Activated CD4-positive, alpha-beta T cell treated with anti-CD3 and anti-CD28 coated beads, Interleukin-2, amount 10 ng/mL, durations not matched to agents 24 days and 14 days (primary cell): Measurements from ENCODE around the gene TFG. TPM values are rescaled to one million over a fixed set of nuclear protein-coding genes. Genes with fewer than 3 reads are reported as not detected.
"Not testable (repeated sequence)": the region's sequence is repeated elsewhere in the genome, so short reads cannot be mapped to it uniquely, and the experiment has no call there.

Experiments used
- DNase-seq: peaks from one replicate; pipeline ENCODE4 v3.0.0; 2022
- H3K27ac Mint-ChIP-seq: one replicate; pipeline ENCODE4 v1.8.0; 2022; ENCODE audit warnings: mild to moderate bottlenecking, mixed read lengths
- H3K27me3 Mint-ChIP-seq: one replicate; pipeline ENCODE4 v1.8.0; 2022; ENCODE audit warnings: mixed read lengths
- H3K36me3 Mint-ChIP-seq: one replicate; pipeline ENCODE4 v1.8.0; 2022; ENCODE audit warnings: low read depth, mild to moderate bottlenecking, mixed read lengths
- H3K4me1 Mint-ChIP-seq: one replicate; pipeline ENCODE4 v1.8.0; 2021; ENCODE audit warnings: mixed read lengths
- H3K4me3 Mint-ChIP-seq: one replicate; pipeline ENCODE4 v1.8.0; 2022; ENCODE audit warnings: mild to moderate bottlenecking, moderate library complexity, mixed read lengths
- H3K9me3 Mint-ChIP-seq: one replicate; pipeline ENCODE4 v1.8.0; 2021; ENCODE audit warnings: mixed read lengths
- intact Hi-C: fragments of 100-400 bp; cut with micrococcal nuclease; formaldehyde crosslinking; loops from one replicate; pipeline ENCODE4 v1.15.1; 2023
- total RNA-seq: library from RNA; stranded (reverse); gene quantifications from 2 replicates; pipeline ENCODE4 v1.2.3, GENCODE V29; 2022

Gene TFG
- 71.5 and 72.2 TPM in 2 replicates for total RNA-seq

DNA sequence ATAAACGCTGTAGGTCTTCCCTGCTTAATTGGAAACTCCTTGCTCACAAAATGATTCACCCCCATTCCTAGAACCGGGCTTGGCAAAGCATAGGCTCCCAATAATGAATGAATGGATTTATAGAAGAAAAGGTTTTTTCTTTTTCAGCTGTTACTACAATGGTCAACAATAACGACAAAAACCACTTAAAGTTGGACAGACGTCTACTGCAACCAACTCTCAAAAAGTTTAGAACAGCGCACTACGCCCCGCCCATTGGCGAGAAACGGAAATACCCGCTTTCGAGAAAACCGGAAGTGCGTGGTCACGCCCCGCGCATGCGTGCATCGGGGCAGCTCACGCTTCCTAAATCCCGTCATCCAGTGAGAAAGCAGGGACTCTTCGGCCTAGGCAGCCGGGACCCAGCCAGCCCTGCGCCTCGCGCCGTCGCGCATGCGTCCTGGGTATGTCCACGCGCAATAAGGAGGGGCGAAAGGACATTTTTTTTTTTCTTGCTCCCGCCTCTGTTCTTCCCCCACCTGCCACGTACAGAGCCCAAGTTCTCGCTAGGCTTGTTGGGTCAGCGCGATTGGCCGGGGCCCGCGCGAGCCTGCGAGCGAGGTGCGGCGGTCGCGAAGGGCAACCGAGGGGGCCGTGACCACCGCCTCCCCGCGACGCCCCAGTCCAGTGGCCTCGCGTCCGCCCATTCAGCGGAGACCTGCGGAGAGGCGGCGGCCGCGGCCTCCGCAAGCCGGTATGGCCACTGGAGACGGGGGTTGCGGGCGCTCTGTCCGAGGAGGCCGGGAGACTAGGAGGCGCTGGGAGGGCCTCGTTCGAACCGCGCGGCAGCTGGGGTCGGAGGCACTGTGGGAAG, at the start of gene TFG:
TFG (plus strand) TSS at position 506 of the 853 bp plus-strand sequence. CDS start 4,192 bp downstream, outside the sequence.
- peak within 1 kb of the TSS; percentile 88 for H3K4me3 Mint-ChIP-seq
- intact Hi-C loops = loop anchor here (1.0 to 5.0 kb wide), 3 partner anchors 58 to 863 kb away; partner anchors contain the start of genes LNP1, PCNP and TOMM70
- H3K36me3 Mint-ChIP-seq = peaks cover 29% of the 10 kb centered on the region
- H3K4me1 Mint-ChIP-seq = peaks cover 33% of the 10 kb centered on the region
- peak within 1 kb of the TSS; percentile 94 for H3K27ac Mint-ChIP-seq
- peak; percentile 100 for DNase-seq
- no peaks in the 10 kb centered on the region for H3K27me3 Mint-ChIP-seq
- H3K9me3 Mint-ChIP-seq = peaks cover 12% of the 10 kb centered on the region

DNA sequence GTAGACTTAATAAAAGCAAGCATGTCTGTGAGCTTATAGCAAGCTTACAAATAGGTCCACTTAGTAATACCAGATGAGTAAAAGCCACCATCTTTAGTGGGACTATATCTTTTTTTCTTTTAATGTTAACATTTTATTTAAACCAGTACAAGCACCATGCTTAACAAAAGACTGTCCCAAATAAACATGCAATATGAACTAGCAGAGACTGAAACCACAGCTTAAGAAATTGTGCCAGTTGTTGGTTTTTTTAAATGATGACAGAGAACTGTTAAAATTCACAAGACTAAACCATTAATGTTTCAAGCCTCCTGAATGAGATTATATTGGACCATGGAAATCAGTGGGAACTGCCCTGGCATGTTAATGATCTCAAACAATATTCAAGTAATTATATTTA, 48.0 kb upstream of the TFG start:
- peaks cover 26% of the 10 kb centered on the region for H3K4me1 Mint-ChIP-seq
- H3K27me3 Mint-ChIP-seq, H3K36me3 Mint-ChIP-seq, intact Hi-C loops, H3K4me3 Mint-ChIP-seq, DNase-seq, H3K27ac Mint-ChIP-seq, H3K9me3 Mint-ChIP-seq: not testable (repeated sequence)

GRCh38 chr3:100662113-100662823, 47.0 kb upstream of the TFG start:
- H3K4me3 Mint-ChIP-seq = no peak overlapping the region
- H3K27me3 Mint-ChIP-seq = peaks cover 2% of the 10 kb centered on the region
- H3K36me3 Mint-ChIP-seq = no peaks in the 10 kb centered on the region
- H3K27ac Mint-ChIP-seq = peak overlapping the region; percentile 23
- H3K4me1 Mint-ChIP-seq = peaks cover 27% of the 10 kb centered on the region
- intact Hi-C loops = no loop called here
- H3K9me3 Mint-ChIP-seq = peaks cover 3% of the 10 kb centered on the region
- DNase-seq = no peak

- Mint-ChIP-seq H3K27ac (peak overlapping the region; percentile 81), H3K27me3 (no peaks in the 10 kb centered on the region), H3K9me3 (peaks cover 6% of the 10 kb centered on the region), H3K4me3 (peak overlapping the region; percentile 59), H3K36me3 (no peaks in the 10 kb centered on the region), H3K4me1 (peaks cover 27% of the 10 kb centered on the region)
- DNase-seq = peak; percentile 86
- intact Hi-C loops = loop anchor here (1.0 to 5.0 kb wide), 4 partner anchors 14 to 854 kb away; no protein-coding TSS in a partner anchor
Observed at GRCh38 chr3:100665230-100665629, 44.1 kb upstream of the TFG start.

GRCh38 chr3:100666699-100667098, 42.6 kb upstream of the TFG start:
- not testable (repeated sequence) for H3K27me3 Mint-ChIP-seq, DNase-seq, H3K27ac Mint-ChIP-seq, H3K4me3 Mint-ChIP-seq, H3K36me3 Mint-ChIP-seq
- intact Hi-C loops = loop anchor here (5.0 kb wide), 1 partner anchor 64 kb away; no protein-coding TSS in a partner anchor
- Mint-ChIP-seq H3K9me3 (peaks cover 20% of the 10 kb centered on the region), H3K4me1 (peaks cover 27% of the 10 kb centered on the region)

GRCh38 chr3:100667316-100667715, 42.0 kb upstream of the TFG start:
- H3K36me3 Mint-ChIP-seq, H3K4me3 Mint-ChIP-seq, H3K27ac Mint-ChIP-seq, H3K27me3 Mint-ChIP-seq, DNase-seq: not testable (repeated sequence)
- Mint-ChIP-seq H3K4me1 (peaks cover 27% of the 10 kb centered on the region), H3K9me3 (peaks cover 20% of the 10 kb centered on the region)
- intact Hi-C loops = loop anchor here (5.0 kb wide), 1 partner anchor 65 kb away; no protein-coding TSS in a partner anchor

GRCh38 chr3:100670995-100671394, 38.3 kb upstream of the TFG start:
- intact Hi-C loops, H3K27ac Mint-ChIP-seq, H3K36me3 Mint-ChIP-seq, DNase-seq, H3K4me1 Mint-ChIP-seq, H3K4me3 Mint-ChIP-seq: not testable (repeated sequence)
- Mint-ChIP-seq H3K9me3 (peaks cover 25% of the 10 kb centered on the region), H3K27me3 (peaks cover 28% of the 10 kb centered on the region)

- no peak overlapping the region for H3K27ac Mint-ChIP-seq
- intact Hi-C loops = no loop called here
- no peaks in the 10 kb centered on the region for H3K4me1 Mint-ChIP-seq
- H3K4me3 Mint-ChIP-seq = no peak overlapping the region
- H3K36me3 Mint-ChIP-seq = no peaks in the 10 kb centered on the region
- DNase-seq = no peak
- H3K9me3 Mint-ChIP-seq = peaks cover 3% of the 10 kb centered on the region
- H3K27me3 Mint-ChIP-seq = peaks cover 17% of the 10 kb centered on the region
Observed at GRCh38 chr3:100681496-100681895, 27.8 kb upstream of the TFG start.

- no peaks in the 10 kb centered on the region for H3K36me3 Mint-ChIP-seq
- no peak overlapping the region for H3K4me3 Mint-ChIP-seq
- DNase-seq = no peak
- H3K27me3 Mint-ChIP-seq = peaks cover 15% of the 10 kb centered on the region
- intact Hi-C loops = no loop called here
- peaks cover 3% of the 10 kb centered on the region for H3K9me3 Mint-ChIP-seq
- H3K4me1 Mint-ChIP-seq = no peaks in the 10 kb centered on the region
- H3K27ac Mint-ChIP-seq = no peak overlapping the region
Observed at GRCh38 chr3:100682056-100682853, 27.0 kb upstream of the TFG start.

DNA sequence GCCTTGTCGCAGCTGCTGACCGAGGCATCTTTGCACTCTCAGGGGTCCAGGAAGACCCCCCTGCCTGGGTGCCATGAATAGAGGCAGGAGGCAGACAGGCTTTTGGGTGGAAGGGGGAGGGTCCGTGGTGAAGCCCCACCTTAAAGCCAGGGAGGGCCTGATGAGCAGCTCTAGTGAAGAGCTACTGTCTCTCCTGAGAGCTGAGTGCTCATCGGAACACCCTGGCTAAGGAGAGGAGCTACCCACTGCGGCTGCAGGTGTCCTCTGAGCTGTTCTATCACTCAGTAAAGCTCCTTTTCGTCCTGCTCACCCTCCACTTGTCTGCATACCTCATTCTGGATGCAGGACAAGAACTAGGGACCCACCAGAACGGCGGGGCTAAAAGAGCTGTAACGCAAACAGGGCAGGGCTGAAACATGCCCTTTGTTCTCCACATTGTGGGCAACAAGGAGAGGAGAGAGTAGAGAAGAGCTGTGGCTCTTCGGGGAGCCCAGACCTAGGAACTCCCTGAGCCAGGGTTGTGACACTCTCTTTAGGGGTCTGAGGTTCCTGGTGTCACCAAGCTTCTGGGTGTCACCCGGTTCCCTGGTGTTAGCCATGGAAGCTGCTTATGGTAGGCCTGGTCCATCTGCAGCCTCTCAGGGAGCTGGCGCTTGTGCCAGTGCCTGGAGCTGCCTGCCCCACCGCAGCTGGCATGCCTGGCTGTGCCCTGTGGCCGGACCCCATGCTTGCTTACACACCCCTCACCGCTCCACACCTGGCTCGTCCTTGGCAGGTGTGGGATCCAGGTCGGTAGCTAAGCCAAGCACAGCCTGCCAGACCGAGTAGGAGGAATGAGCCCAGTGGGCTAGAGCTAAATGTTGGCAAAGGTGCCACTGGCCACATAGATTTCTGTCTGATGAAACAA, 26.2 kb upstream of the TFG start:
- no peak overlapping the region for H3K27ac Mint-ChIP-seq
- intact Hi-C loops = no loop called here
- H3K27me3 Mint-ChIP-seq = peaks cover 12% of the 10 kb centered on the region
- H3K9me3 Mint-ChIP-seq = peaks cover 3% of the 10 kb centered on the region
- no peak overlapping the region for H3K4me3 Mint-ChIP-seq
- H3K4me1 Mint-ChIP-seq = no peaks in the 10 kb centered on the region
- DNase-seq = no peak
- no peaks in the 10 kb centered on the region for H3K36me3 Mint-ChIP-seq

GRCh38 chr3:100693225-100693624, 16.1 kb upstream of the TFG start:
- Mint-ChIP-seq H3K36me3 (no peaks in the 10 kb centered on the region), H3K27me3 (peaks cover 48% of the 10 kb centered on the region), H3K27ac (no peak overlapping the region), H3K4me1 (no peaks in the 10 kb centered on the region), H3K4me3 (no peak overlapping the region), H3K9me3 (peaks cover 7% of the 10 kb centered on the region)
- DNase-seq = no peak
- intact Hi-C loops = no loop called here

GRCh38 chr3:100695696-100696095, 13.6 kb upstream of the TFG start:
- no peak for DNase-seq
- Mint-ChIP-seq H3K4me1 (no peaks in the 10 kb centered on the region), H3K9me3 (peaks cover 3% of the 10 kb centered on the region), H3K27me3 (peaks cover 56% of the 10 kb centered on the region), H3K36me3 (no peaks in the 10 kb centered on the region), H3K27ac (no peak overlapping the region), H3K4me3 (no peak overlapping the region)
- intact Hi-C loops = no loop called here

- no peaks in the 10 kb centered on the region for H3K4me1 Mint-ChIP-seq
- no peak overlapping the region for H3K27ac Mint-ChIP-seq
- no peaks in the 10 kb centered on the region for H3K36me3 Mint-ChIP-seq
- H3K27me3 Mint-ChIP-seq = peaks cover 61% of the 10 kb centered on the region
- H3K4me3 Mint-ChIP-seq = no peak overlapping the region
- H3K9me3 Mint-ChIP-seq = peaks cover 3% of the 10 kb centered on the region
- no peak for DNase-seq
- intact Hi-C loops = no loop called here
Observed at GRCh38 chr3:100696161-100696560, 13.1 kb upstream of the TFG start.
